OCI-LY7 (cell line): ENCODE results near the gene GAK.

ENCODE experiments used
- CTCF ChIP-seq: fragments of 200-600 bp; sonication (generic); conservative IDR thresholded peaks from 2 replicates; pipeline ENCODE4 v1.5.1; 2014; ENCODE audit warnings: mild to moderate bottlenecking, antibody characterized with exemption, low read length, moderate library complexity, mixed read lengths
- EZH2phosphoT487 ChIP-seq: fragments of 200-600 bp; sonication (generic); IDR thresholded peaks from 2 replicates; pipeline ENCODE4 v1.6.1; 2018; ENCODE audit warnings: low read depth, borderline replicate concordance, mild to moderate bottlenecking, mixed run types, antibody characterized with exemption, low read length, moderate library complexity, mixed read lengths

DNA sequence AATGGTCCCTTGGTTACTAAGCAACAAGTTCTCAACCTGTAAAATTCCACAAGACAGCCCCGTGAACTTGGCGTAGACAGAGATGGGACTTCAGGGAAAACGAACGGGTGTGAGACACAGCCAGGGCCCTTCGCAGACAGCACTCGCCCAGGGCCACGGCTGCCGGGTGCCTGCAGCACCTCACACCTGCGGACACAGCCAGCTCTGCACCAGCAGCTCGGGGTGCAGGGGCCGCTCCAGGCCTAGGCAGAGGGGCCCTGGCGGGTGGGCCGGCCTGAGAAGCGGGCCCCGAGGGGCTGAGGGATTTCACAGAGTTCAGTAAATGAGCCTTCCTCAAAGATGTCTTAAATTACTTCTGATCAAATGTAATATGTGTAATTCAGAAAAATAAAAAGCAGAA is 34.0 kb downstream of the GAK start:
- TF ChIP-seq CTCF = no peak
- no peak for TF ChIP-seq EZH2phosphoT487
